H1 (cell line): ENCODE measurements around the gene PACSIN2. TPM values are rescaled to one million over a fixed set of nuclear protein-coding genes. Genes with fewer than 3 reads are reported as not detected.

Source experiments
- CTCF ChIA-PET: fragments of 300-600 bp; sonication (Branson Sonifier 250); formaldehyde crosslinking; loops from one replicate; lab custom pipeline; 2021; ENCODE audit not compliant: partially characterized antibody; lab: Charles Lee
- POLR2A ChIA-PET: fragments of 300-600 bp; sonication (Branson Sonifier 250); formaldehyde crosslinking; loops from one replicate; lab custom pipeline; 2021; ENCODE audit warnings: inconsistent platforms; ENCODE audit not compliant: partially characterized antibody; lab: Charles Lee
- DNase-seq, 2 experiments: peaks; one replicate each; pipeline versions ENCODE4 v3.0.0 to v3.0.0-alpha.2; 2010 to 2022; ENCODE audit warnings: low spot score in 2 of 2, low read depth in 1 of 2, mixed read lengths in 1 of 2
- FAIRE-seq: peaks from 2 replicates; lab custom pipeline; 2011; peaks lifted over from hg19 to GRCh38; lab: Jason Lieb, UNC
- H2AFZ ChIP-seq: 2 replicates; pipeline ENCODE4 v1.8.1; 2012; ENCODE audit warnings: low read length, inconsistent platforms
- H2AK5ac ChIP-seq: 2 replicates; pipeline ENCODE4 v1.6.1; 2013; ENCODE audit warnings: low read depth, low read length
- H2BK120ac ChIP-seq: replicated peaks from 2 replicates; pipeline ENCODE3; 2013; ENCODE audit warnings: low read depth, low read length, inconsistent platforms
- H2BK12ac ChIP-seq: 2 replicates; pipeline ENCODE4 v1.6.1; 2013; ENCODE audit warnings: low read depth, low read length
- H2BK15ac ChIP-seq: 2 replicates; pipeline ENCODE4 v1.6.1; 2013; ENCODE audit warnings: low read length
- H2BK20ac ChIP-seq: 2 replicates; pipeline ENCODE4 v1.6.1; 2013; ENCODE audit warnings: low read length
- H2BK5ac ChIP-seq: 2 replicates; pipeline ENCODE4 v1.6.1; 2013; ENCODE audit warnings: low read depth, low read length
- H3K14ac ChIP-seq: 2 replicates; pipeline ENCODE4 v1.6.1; 2013; ENCODE audit warnings: inconsistent platforms; ENCODE audit not compliant: insufficient read length
- H3K18ac ChIP-seq: 2 replicates; pipeline ENCODE4 v1.6.1; 2013; ENCODE audit warnings: low read length; ENCODE audit errors: extremely low read depth
- H3K23ac ChIP-seq: 2 replicates; pipeline ENCODE4 v1.6.1; 2013; ENCODE audit warnings: inconsistent platforms; ENCODE audit not compliant: insufficient read length
- H3K23me2 ChIP-seq: 2 replicates; pipeline ENCODE4 v1.6.1; 2013; ENCODE audit warnings: low read depth, low read length
- H3K27ac ChIP-seq: 2 replicates; pipeline ENCODE4 v1.6.1; 2011; ENCODE audit warnings: low read depth, low read length, inconsistent platforms
- H3K27me3 ChIP-seq, 4 experiments: replicated peaks in 1 of 4; 1 replicate in 1 of 4; 2 replicates in 3 of 4; pipeline versions ENCODE4 v1.6.1 to v1.8.1; 2011 to 2013; ENCODE audit warnings: low read length in 3 of 4, mild to moderate bottlenecking in 3 of 4, inconsistent platforms in 2 of 4, mixed read lengths in 2 of 4, moderate library complexity in 1 of 4; ENCODE audit not compliant: control insufficient read depth in 3 of 4, insufficient read depth in 3 of 4; ENCODE audit errors: extremely low read depth in 1 of 4
- H3K36me3 ChIP-seq, 4 experiments: 2 replicates each; pipeline versions ENCODE4 v1.6.1 to v1.8.1; 2011 to 2013; ENCODE audit warnings: mild to moderate bottlenecking in 4 of 4, low read length in 3 of 4, moderate library complexity in 2 of 4, control low read depth in 1 of 4, inconsistent platforms in 1 of 4; ENCODE audit not compliant: insufficient read depth in 4 of 4, control insufficient read depth in 2 of 4
- H3K4ac ChIP-seq: replicated peaks from 2 replicates; pipeline ENCODE3; 2013; ENCODE audit warnings: low read length, low read depth, mixed read lengths, inconsistent platforms; ENCODE audit not compliant: insufficient read length
- H3K4me1 ChIP-seq, 4 experiments: replicated peaks in 1 of 4; 1 replicate in 1 of 4; 2 replicates in 3 of 4; pipeline versions ENCODE4 v1.6.1 to v1.8.1; 2011 to 2013; ENCODE audit warnings: low read length in 3 of 4, inconsistent platforms in 2 of 4, mixed read lengths in 1 of 4; ENCODE audit not compliant: insufficient read depth in 4 of 4, control insufficient read depth in 3 of 4
- H3K4me2 ChIP-seq, 2 experiments: 2 replicates each; pipeline versions ENCODE4 v1.6.1 to v1.8.1; 2011 to 2013; ENCODE audit warnings: low read depth in 2 of 2, low read length in 2 of 2, control low read depth in 1 of 2, inconsistent platforms in 1 of 2, mild to moderate bottlenecking in 1 of 2; ENCODE audit not compliant: insufficient read depth in 1 of 2
- H3K4me3 ChIP-seq, 4 experiments: fragments of 200-600, 300-600 bp in 1 of 4; sonication (generic), shearing (Covaris generic), sonication (Bioruptor Twin) in 1 of 4; 2 replicates each; pipeline versions ENCODE4 v1.5.1 to v1.8.1; 2011 to 2016; ENCODE audit warnings: low read length in 4 of 4, low read depth in 3 of 4, control low read depth in 2 of 4, inconsistent platforms in 2 of 4, mild to moderate bottlenecking in 2 of 4, mixed read lengths in 1 of 4, moderate library complexity in 1 of 4; ENCODE audit not compliant: insufficient read depth in 2 of 4; ENCODE audit errors: extremely low read depth in 1 of 4
- H3K56ac ChIP-seq: replicated peaks from 2 replicates; pipeline ENCODE3; 2013; ENCODE audit warnings: low read depth, mild to moderate bottlenecking, mixed read lengths, low read length, inconsistent platforms; ENCODE audit not compliant: insufficient read length
- H3K79me1 ChIP-seq: 2 replicates; pipeline ENCODE4 v1.6.1; 2013; ENCODE audit warnings: low read depth, low read length, control low read depth
- H3K79me2 ChIP-seq, 2 experiments: 2 replicates each; pipeline versions ENCODE4 v1.6.1 to v1.8.1; 2012 to 2013; ENCODE audit warnings: low read length in 2 of 2, mild to moderate bottlenecking in 2 of 2, inconsistent platforms in 1 of 2; ENCODE audit not compliant: insufficient read depth in 2 of 2, control insufficient read depth in 1 of 2
- H3K9ac ChIP-seq, 4 experiments: replicated peaks in 1 of 4; 1 replicate in 1 of 4; 2 replicates in 3 of 4; pipeline versions ENCODE4 v1.6.1 to v1.8.1; 2011 to 2013; ENCODE audit warnings: low read depth in 3 of 4, low read length in 3 of 4, control low read depth in 2 of 4, mild to moderate bottlenecking in 2 of 4, moderate library complexity in 2 of 4, inconsistent platforms in 1 of 4; ENCODE audit errors: extremely low read depth in 1 of 4
- H3K9me3 ChIP-seq, 2 experiments: 2 replicates each; pipeline versions ENCODE4 v1.6.1 to v1.8.1; 2012 to 2013; ENCODE audit warnings: mild to moderate bottlenecking in 2 of 2, moderate library complexity in 2 of 2, control low read depth in 1 of 2, inconsistent platforms in 1 of 2, low read depth in 1 of 2, low read length in 1 of 2, mixed read lengths in 1 of 2; ENCODE audit not compliant: insufficient read depth in 2 of 2
- H4K20me1 ChIP-seq, 2 experiments: replicated peaks in 1 of 2; 2 replicates each; pipeline versions ENCODE3 to v1.8.1; 2011 to 2013; ENCODE audit warnings: inconsistent platforms in 2 of 2, low read length in 2 of 2, mild to moderate bottlenecking in 1 of 2; ENCODE audit not compliant: insufficient read depth in 2 of 2, control insufficient read depth in 1 of 2
- H4K5ac ChIP-seq: 2 replicates; pipeline ENCODE4 v1.6.1; 2013; ENCODE audit warnings: low read length, low read depth, mixed read lengths, inconsistent platforms; ENCODE audit not compliant: insufficient read length
- H4K8ac ChIP-seq: 2 replicates; pipeline ENCODE4 v1.8.0; 2013; ENCODE audit warnings: mild to moderate bottlenecking, moderate library complexity, low read length, inconsistent platforms; ENCODE audit not compliant: insufficient read depth; ENCODE audit errors: extremely low read depth
- H4K91ac ChIP-seq: replicated peaks from 2 replicates; pipeline ENCODE3; 2013; ENCODE audit warnings: low read length, mixed read lengths, inconsistent platforms; ENCODE audit not compliant: insufficient read length
- BCL11A ChIP-seq, 2 experiments: IDR thresholded peaks; one replicate each; pipeline ENCODE4 v1.6.1; 2011; ENCODE audit warnings: low read depth in 2 of 2, low read length in 2 of 2, mild to moderate bottlenecking in 2 of 2
- CHD1 ChIP-seq: IDR thresholded peaks from 2 replicates; pipeline ENCODE4 v1.6.1; 2012; ENCODE audit warnings: low read depth, low read length, improper control_type of control experiment
- KDM5A ChIP-seq: fragments of 200-600 bp; IDR thresholded peaks from 2 replicates; pipeline ENCODE4 v1.7.1; 2012; ENCODE audit warnings: mild to moderate bottlenecking, low read length, inconsistent platforms, mixed read lengths
- NRF1 ChIP-seq: IDR thresholded peaks from 2 replicates; pipeline ENCODE4 v1.6.1; 2011; ENCODE audit warnings: mild to moderate bottlenecking, low read depth, low read length, improper control_type of control experiment
- RBBP5 ChIP-seq: IDR thresholded peaks from 2 replicates; pipeline ENCODE4 v1.7.1; 2012; ENCODE audit warnings: low read depth, mild to moderate bottlenecking, inconsistent platforms, low read length, moderate library complexity, borderline replicate concordance
- SIX5 ChIP-seq: IDR thresholded peaks from 2 replicates; pipeline ENCODE4 v1.6.1; 2011; ENCODE audit warnings: mild to moderate bottlenecking, low read depth, low read length
- SP1 ChIP-seq: IDR thresholded peaks from 2 replicates; pipeline ENCODE4 v1.6.1; 2011; ENCODE audit warnings: low read depth, low read length
- SP2 ChIP-seq: IDR thresholded peaks from 2 replicates; pipeline ENCODE4 v1.6.1; 2012; ENCODE audit warnings: mild to moderate bottlenecking, low read length, inconsistent platforms
- TBP ChIP-seq: IDR thresholded peaks from 2 replicates; pipeline ENCODE4 v1.6.1; 2011; ENCODE audit warnings: low read depth, low read length, improper control_type of control experiment
- WGBS, 2 experiments: shearing (Covaris generic) in 1 of 2; methylation state at CpG; one replicate each; pipeline versions ENCODE4 v1.1.6 to v1.1.7; 2013 to 2015; ENCODE audit warnings: low lambda C conversion rate in 2 of 2, mixed read lengths in 2 of 2, inconsistent platforms in 1 of 2, low coverage in 1 of 2, missing lambda C conversion rate in 1 of 2; ENCODE audit not compliant: insufficient replicate concordance in 2 of 2, insufficient coverage in 1 of 2, insufficient read length in 1 of 2; ENCODE audit errors: extremely low coverage in 1 of 2, missing lambda C conversion rate in 1 of 2; 5-methylcytosine and 5-hydroxymethylcytosine counted together
- polyA plus RNA-seq, 7 experiments: library from polyadenylated mRNA; depleted of rRNA in 3 of 7; stranded (reverse) in 5 of 7; unstranded in 2 of 7; fragments of >200 nt in 5 of 7; fragments of 200-250 nt in 2 of 7; gene quantifications; 1 replicate in 5 of 7; 2 replicates in 1 of 7; 4 replicates in 1 of 7; pipeline versions ENCODE4 v1.2.1 to v1.2.3, GENCODE V29; 2011 to 2013; ENCODE audit warnings: missing spikeins in 2 of 7, mixed read lengths in 2 of 7
- total RNA-seq: library from RNA; stranded (reverse); fragmentation: NEBNext Ultra II Directional; extraction: Animal tissue kit (Norgen Biotek cat#: 25700); gene quantifications from 2 replicates; pipeline ENCODE4 v1.2.1, GENCODE V29; 2021
- TF ChIP-seq, protein P1 (sequence below): IDR thresholded peaks from 2 replicates; pipeline ENCODE4 v1.6.1; 2011; ENCODE audit warnings: low read depth, mild to moderate bottlenecking, low read length; ENCODE audit not compliant: insufficient read depth
- TF ChIP-seq, protein P2 (sequence below): IDR thresholded peaks from 2 replicates; pipeline ENCODE4 v1.6.1; 2012; ENCODE audit warnings: inconsistent platforms

PACSIN2 gene
- total and polyA plus RNA-seq, 2 of the 8 experiments (the other 6 are each of a cell fraction or from before 2014, with no cell fraction given): 44.8 to 64.2 TPM

GRCh38 chr22:42889304-42889703, 125.6 kb downstream of the PACSIN2 start:
- H3K23ac ChIP-seq: no peak overlapping the region
- WGBS, 2 experiments: 90% methylated on average over 4 of the region's 4 CpGs; no CpG with 5 or more reads in 1 of the 2 experiments
- no peak overlapping the region for H3K4ac ChIP-seq
- no peak overlapping the region for H2AFZ ChIP-seq
- H3K36me3 ChIP-seq: peaks cover 3 to 15% (median 10%) of the 10 kb centered on the region in 4 experiments; a peak in 6 of 8 replicates
- H3K4me3 ChIP-seq: no peak overlapping the region
- H3K23me2 ChIP-seq: no peaks in the 10 kb centered on the region; the same call in 1 of the 2 replicates
- no peak overlapping the region for H2BK120ac ChIP-seq
- H3K79me1 ChIP-seq: no peaks in the 10 kb centered on the region; the same call in 1 of the 2 replicates
- H3K4me2 ChIP-seq: no peak overlapping the region
- DNase-seq: no peak
- H3K9me3 ChIP-seq: no peaks in the 10 kb centered on the region
- no peak overlapping the region for H2BK12ac ChIP-seq
- H3K27me3 ChIP-seq: no peaks in the 10 kb centered on the region
- no peak overlapping the region for H4K91ac ChIP-seq
- no peak for FAIRE-seq
- no peak overlapping the region for H3K27ac ChIP-seq
- no peak overlapping the region for H3K9ac ChIP-seq
- no peak overlapping the region for H3K56ac ChIP-seq
- TF ChIP-seq NRF1 (no peak), TBP (no peak), SP2 (no peak), RBBP5 (no peak), SP1 (no peak), KDM5A (no peak), BCL11A (IDR thresholded peaks at IDR 0.05; ENCODE audit: low read depth in 2 of 2, low read length in 2 of 2) (no peak), CHD1 (no peak), SIX5 (no peak)
- TF ChIP-seq, protein P1, sequence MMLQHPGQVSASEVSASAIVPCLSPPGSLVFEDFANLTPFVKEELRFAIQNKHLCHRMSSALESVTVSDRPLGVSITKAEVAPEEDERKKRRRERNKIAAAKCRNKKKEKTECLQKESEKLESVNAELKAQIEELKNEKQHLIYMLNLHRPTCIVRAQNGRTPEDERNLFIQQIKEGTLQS: no peak
- TF ChIP-seq, protein P2, sequence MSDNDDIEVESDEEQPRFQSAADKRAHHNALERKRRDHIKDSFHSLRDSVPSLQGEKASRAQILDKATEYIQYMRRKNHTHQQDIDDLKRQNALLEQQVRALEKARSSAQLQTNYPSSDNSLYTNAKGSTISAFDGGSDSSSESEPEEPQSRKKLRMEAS: no peak
- H3K14ac ChIP-seq: no peak overlapping the region
- no peak overlapping the region for H2AK5ac ChIP-seq
- CTCF ChIA-PET: interaction anchor here (0.9 to 2.9 kb wide), 4 partner anchors 13 to 161 kb away, joined by 3 to 8 read pairs (median 4); no protein-coding TSS in a partner anchor
- H4K20me1 ChIP-seq: peaks cover 2 to 15% of the 10 kb centered on the region in 2 experiments
- no peak overlapping the region for H2BK20ac ChIP-seq
- H4K8ac ChIP-seq: no peak overlapping the region
- no peak overlapping the region for H4K5ac ChIP-seq
- no peak overlapping the region for H3K18ac ChIP-seq
- H3K4me1 ChIP-seq: no peaks in the 10 kb centered on the region
- H2BK15ac ChIP-seq: no peak overlapping the region
- H2BK5ac ChIP-seq: no peak overlapping the region
- H3K79me2 ChIP-seq: 0 out of 4 replicates have a peak, but pooled peaks cover 0 to 2% of the 10 kb centered on the region in 2 experiments
- POLR2A ChIA-PET: no interaction called here
